Measurements from ENCODE around the gene UBE4A.

DNA sequence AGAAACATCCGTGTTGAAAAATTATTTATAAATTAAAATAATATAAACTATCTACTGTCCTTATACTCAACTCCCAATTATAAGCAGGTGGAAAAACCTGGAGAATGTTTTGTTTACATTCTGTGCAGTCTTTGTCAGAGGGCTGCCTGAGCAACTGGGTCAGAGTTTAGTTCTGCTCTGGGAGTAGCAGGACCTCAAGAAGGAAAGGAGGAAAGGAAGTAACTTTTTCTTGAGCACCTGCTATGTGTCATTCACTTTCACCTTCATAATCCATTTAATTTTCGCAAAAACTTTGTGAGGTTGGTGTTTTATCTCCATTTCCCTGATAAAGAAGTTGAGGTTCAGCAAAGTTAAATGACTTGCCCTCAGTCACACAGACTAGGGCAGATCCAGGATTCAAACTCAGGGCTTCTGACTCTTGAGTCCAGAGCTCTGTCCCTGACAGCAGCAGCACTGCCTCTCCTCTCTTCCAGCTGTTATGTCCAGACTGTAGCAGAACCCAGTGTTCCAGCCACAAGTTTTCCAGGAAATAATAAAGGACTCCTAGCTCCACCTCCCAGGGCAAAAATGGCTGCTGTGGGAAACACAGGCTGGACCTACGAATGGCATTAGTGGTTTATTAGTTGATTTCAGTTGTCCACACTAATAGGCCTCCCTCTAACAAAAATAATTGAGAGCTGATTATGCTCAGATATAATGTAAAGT, 48.5 kb upstream of the UBE4A start:
- TF ChIP-seq CTCF (conservative IDR thresholded peaks at IDR 0.05; ENCODE audit: low read depth, low read length), result no peak
- no peak for TF ChIP-seq RCOR1 (IDR thresholded peaks at IDR 0.05; ENCODE audit: insufficient replicate concordance, low read length)
- TF ChIP-seq NFE2L2 (IDR thresholded peaks at IDR 0.05; ENCODE audit: low read depth, low read length), result no peak
- TF ChIP-seq POLR2A (IDR thresholded peaks at IDR 0.05; ENCODE audit: low read depth, low read length), result no peak
- TF ChIP-seq MAFK (IDR thresholded peaks at IDR 0.05; ENCODE audit: low read depth, low read length), result no peak
